Stomach (tissue), 4 donors: ENCODE measurements around the gene RDH16.
"Not testable (repeated sequence)": the region's sequence is repeated elsewhere in the genome, so short reads cannot be mapped to it uniquely, and the experiment has no call there.

Source experiments
- CTCF ChIP-seq, 7 experiments: fragments of 450-650 bp in 4 of 7; fragments of 200-600 bp in 3 of 7; sonication (generic) in 3 of 7; IDR thresholded peaks; one replicate each; pipeline ENCODE4 v1.5.1; 2016 to 2019; ENCODE audit warnings: antibody characterized with exemption in 7 of 7, control low read depth in 2 of 7, mild to moderate bottlenecking in 1 of 7
- EP300 ChIP-seq: sonication (generic); formaldehyde crosslinking; IDR thresholded peaks from one replicate; pipeline ENCODE4 v1.6.1; 2017; ENCODE audit warnings: antibody characterized with exemption
- POLR2A ChIP-seq, 4 donors: fragments of 450-650 bp; IDR thresholded peaks; one replicate each; pipeline ENCODE4 v1.6.1; 2016; ENCODE audit warnings: antibody characterized with exemption in 4 of 4, control low read depth in 2 of 4, mild to moderate bottlenecking in 1 of 4, moderate library complexity in 1 of 4
- POLR2AphosphoS5 ChIP-seq, 3 donors: sonication (generic); formaldehyde crosslinking; IDR thresholded peaks; one replicate each; pipeline ENCODE4 v1.6.1; 2016; ENCODE audit warnings: antibody characterized with exemption in 3 of 3

- not testable (repeated sequence) for TF ChIP-seq POLR2A (IDR thresholded peaks at IDR 0.05); CTCF (IDR thresholded peaks at IDR 0.05); EP300; POLR2AphosphoS5 (IDR thresholded peaks at IDR 0.05)
These were observed 8.7 kb upstream of the RDH16 start for GRCh38 chr12:56965997-56966642.
